Middle frontal gyrus (tissue), 1 donor: ENCODE data around the gene DIO3.

Source experiments
- DNase-seq: peaks from one replicate; pipeline ENCODE4 v3.0.0-alpha.2; 2015; ENCODE audit warnings: low spot score; ENCODE audit errors: extremely low spot score

Gene DIO3

DNA sequence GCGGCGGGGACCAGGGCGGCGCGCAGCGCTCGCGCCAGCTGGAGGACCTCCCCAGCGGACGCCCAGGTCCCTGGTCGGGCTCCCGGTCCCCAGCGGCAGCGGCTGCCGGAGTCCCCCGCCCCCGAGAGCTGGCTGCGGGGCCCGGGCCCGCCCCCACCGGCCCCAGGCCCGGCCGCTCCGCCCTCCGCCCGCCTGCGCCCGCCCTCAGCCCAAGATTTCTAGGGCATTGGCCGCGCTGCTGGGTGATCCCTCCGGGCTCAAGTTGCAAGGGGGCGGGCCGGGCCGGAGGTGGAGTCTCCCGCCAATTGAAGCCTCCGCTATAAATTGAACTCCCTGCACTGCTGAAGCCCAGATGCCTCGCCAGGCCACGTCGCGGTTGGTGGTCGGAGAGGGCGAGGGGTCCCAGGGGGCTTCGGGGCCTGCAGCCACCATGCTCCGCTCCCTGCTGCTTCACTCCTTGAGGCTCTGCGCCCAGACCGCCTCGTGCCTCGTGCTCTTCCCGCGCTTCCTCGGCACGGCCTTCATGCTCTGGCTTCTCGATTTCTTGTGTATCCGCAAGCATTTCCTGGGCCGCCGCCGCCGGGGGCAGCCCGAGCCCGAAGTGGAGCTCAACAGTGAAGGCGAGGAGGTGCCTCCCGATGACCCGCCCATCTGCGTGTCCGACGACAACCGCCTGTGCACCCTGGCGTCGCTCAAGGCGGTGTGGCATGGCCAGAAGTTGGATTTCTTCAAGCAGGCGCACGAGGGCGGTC lies at the start of gene DIO3:
Gene DIO3 (plus strand): TSS at position 351 of the 752 bp plus-strand sequence.
- DNase-seq, result no peak

DNA sequence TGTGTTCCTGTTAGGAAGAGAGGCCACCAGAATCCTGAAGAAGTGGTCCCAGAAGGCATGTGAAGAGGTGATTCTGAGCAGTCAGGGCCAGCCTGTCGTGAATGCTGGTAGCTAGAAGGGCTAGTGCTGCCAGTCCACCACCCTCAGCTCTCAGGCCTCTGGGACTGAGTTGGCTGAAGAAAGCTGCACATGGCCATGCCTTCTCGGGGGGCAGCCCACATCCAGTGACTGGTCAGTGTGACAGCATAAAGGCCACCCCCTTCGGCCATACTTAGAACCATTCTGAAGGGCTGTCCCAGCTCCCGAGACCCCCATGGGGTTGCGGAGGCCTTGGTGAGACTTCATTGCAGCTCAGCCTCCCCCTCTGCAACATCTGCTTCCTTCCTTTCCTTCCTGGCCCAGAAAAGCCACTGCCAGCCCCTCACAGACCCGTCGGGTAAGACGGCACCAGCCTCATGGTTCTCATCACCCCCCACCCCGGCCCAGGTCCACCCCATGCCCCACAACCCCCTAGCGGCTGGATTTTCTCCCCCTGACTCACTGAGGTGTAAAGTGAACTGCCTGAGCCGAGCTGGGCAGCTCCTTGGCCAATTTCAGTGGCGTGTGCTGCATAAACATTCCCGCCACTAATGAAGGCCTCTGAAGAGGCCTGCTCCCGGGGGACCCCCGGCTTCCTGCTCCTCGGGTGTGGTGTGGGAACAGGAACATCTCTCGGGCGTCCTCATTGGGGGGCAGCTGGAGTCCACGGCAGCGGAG lies 49.5 kb upstream of the DIO3 start:
- no peak for DNase-seq

DNA sequence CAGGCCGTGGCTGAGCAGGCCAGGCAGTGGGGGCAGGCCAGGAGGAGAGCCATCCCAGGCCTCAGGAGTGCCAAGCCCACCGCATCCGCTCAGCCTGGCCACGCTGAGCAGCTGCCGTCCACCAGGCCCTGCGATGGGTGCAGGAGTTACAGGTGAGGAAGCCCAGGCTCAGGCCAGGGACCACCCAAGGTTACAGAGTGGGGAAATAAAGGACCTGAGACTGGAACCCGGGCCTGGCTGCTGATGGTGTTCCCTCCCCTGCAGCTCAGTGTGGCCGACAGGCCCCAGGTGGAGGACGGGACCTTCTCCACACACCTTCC lies 49.0 kb upstream of the DIO3 start:
- DNase-seq, result no peak

DNA sequence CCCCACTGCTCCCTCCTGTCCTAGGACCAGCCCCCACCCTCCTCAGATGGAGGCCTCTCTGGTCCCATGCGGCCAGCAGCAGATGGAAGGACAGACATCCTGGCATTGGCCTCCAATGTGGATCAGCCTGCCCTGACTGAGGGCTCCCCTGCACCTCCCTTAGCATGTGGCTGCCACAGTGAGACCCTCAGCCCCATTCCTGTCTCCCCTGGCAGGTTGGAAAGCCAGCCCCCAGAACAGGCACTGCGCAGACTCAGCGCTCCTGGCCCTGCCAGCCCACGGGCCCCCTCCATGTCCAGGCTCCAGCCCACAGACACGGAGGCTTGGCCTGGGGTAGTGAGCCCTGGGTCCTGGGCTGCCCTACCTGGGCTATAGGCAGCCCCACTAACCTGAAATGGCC lies 47.2 kb upstream of the DIO3 start:
- no peak for DNase-seq

DNA sequence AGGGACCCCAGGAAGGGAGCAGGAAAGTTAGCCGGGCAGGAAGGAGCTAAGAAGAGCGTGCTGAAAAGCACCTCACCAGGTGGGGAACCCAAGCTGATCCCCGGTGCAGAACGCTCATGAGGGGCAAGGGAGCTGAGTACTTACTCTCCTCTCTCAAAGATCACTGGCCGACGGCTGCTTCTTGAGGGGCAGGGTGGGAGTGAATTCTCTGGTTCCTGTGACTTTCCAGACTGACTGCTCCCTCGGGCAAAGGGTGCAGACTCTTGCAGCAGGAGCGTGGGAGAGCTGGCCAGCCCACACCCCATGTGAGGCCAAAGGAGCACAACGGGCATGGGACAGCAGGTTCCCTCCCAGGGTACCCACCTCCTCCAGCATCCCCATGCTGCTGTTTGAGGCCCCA lies 44.9 kb upstream of the DIO3 start:
- no peak for DNase-seq

DNA sequence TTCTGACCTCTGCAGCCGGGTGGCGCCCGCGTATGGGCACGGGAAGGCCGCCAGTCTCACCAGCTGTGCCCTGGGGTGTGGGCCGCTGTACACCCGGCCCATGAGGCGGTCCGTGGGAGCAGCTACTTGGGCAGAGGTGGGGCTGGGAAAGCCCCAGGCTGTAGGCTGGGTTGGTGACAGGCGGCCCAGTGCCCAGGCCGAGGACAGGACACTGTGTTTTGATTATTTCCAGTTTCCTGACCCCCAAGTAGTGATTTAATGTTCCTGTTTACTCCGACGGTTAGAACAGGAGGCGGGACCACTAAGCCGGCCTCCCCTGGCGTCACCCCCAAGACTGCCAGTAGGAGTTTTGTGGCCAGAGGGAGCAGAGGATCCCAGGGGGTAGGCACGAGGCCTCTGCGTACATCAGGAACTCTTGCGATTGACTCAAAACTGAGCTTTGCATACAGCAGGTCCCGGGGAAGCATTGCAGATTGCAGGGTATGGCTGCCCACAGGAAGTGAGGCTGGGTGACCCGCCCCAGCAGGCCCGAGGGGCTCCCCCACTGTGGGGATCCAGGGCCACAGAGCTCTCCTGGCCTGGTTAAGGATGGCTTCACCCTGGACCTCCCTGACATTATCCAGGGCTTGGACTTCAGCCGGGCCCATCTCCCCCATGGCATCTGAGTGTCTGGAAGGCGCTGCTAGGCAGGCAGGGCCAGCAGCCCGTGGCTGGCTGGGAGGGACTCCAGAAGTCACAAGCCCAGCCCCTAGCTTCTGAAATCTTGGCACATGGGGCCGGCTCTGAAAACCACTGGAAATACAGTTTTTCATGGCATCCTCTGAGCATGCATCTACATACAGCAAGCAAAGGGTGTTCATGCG lies 42.5 kb upstream of the DIO3 start:
- no peak for DNase-seq

DNA sequence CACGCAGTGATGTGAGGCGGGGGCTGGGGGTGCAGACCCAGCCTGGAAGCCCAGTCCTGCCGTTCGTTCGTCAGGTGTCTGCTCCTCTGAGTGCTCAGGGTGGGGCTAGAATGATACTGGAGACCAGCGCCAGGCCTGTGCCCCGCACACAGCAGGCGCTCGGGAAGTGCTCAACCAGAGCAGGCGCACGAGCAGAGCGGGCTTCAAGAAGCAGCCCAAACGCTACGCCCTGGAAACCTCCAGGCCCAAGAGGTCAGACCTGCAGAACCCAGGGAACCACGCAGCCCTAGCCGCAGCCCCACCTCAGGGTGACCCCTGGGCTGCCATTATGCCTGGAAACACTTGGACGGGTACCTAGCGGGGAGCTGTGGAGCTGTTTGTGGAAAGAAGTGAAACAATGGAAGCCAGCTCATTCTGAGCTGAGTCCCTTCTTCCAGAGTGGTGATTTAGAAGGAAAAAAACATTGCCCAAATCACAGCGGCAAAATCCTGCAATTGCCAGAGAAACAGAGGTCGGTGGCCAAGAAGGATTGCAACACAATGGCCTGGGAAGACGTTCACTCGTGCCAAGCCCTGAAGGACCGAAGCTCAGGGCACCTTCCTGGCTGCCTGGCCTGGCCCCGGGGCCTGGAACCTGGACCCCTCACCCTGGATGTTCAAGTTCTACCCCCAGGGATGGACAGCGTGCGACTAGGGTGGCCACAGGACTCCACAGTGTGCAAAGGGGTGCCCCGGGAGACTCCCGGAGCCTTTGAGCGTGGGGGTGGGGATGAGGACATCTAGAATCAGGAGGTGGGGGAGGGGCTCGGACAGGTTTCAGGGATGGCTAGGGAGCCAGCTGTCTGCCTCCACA lies 40.4 kb upstream of the DIO3 start:
- no peak for DNase-seq

DNA sequence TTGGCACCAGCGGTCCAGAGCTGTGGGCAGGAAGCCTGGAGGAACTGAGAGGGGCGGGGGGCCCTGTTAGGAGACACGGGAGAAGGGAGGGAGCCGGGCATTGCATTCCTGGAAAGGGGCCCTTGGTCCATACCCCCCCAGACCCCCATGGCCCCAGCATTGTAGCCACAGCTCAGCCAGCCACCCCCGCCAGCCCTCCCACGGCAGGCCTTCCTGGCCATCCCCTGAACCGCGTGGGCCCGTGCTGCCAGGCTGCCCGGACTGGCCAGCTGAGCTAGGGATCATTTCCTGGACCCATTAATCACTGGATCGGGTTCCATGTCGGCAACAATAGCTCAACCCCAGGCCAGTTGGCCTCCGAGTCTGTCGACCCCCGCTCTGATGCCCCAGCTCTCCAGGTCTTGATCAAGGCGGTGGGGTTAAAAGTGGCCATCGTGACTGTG lies 39.8 kb upstream of the DIO3 start:
- DNase-seq, result no peak

DNA sequence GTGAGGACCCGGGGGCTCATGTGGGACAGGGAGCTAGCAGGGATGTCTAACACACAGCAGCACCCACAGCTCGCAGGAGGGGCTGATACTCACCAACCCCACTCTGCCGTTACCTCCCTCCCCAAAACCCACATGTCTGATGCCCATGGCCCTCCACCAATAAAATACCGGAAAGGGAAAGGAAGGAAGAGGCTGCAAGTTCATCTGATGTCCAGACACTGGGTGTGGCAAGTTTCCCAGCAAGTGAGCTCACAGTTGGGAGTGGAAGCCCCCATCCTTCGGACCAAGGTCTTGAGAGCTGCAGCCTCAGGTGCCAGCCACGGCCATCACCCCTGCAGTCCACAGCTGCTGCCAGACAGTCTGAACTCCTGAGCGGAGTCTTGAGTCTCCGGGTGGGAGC lies 39.3 kb upstream of the DIO3 start:
- DNase-seq, result no peak

DNA sequence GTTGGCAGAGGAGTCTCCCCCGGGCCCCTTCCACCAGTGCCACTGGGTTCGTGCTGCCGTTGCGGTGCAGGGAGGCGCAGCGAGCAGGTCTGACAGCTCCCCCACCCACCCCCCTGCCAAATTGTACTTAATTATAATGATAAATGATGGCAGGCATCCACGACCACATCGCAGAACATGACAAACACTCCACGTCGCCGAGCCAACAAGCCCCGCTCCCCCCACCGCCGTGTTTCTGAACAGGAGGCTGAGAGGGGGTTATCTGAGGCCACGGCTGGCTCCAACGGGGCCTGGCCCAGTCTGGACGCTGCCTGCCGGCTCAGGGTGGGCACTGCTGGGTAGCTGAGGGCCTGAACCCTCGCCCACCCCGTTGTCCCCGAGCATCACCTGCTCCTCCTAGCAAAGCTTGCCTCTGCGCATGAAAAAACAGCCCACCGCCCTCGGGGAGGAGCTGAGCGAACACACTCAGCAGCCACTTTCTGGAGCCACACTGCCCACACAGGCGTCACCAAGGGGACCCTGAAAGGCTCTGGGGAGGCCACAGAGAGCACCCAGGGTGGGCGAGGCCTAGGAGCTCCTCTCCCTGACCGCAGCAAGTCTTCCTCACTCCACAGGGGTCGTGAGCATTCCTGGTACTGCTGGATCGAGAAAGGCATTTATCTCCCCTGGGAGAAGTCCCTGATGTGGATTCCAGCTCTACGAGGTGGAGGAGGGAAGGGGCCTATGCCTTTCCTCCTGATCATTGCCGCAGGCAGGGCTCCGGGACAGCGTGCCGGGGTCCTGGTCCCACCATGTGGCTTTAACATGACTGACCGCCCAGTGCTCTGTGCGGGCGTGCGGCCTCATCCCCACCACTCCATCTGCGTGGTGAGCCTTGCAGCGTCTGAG lies 35.4 kb upstream of the DIO3 start:
- no peak for DNase-seq

DNA sequence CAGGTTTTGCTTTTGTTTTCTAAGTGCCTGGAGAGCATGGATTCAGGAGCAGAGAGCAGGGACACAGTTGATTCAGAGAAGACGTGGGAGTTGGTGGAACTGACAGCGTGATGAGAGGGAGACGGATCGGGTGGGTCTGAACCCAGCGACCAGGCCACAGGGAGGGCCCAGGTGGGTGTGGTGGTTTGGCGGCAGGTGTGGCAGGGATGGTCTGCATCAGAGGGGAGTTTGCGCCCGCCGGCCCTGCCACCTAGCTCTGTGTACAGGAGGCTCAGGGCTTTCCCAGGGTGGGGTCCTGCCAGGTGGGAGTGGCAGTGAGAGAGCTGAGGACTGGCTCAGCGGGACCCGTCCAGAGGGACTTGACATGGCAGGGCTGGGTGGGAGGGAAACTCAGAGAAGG lies 33.3 kb upstream of the DIO3 start:
- DNase-seq, result no peak

DNA sequence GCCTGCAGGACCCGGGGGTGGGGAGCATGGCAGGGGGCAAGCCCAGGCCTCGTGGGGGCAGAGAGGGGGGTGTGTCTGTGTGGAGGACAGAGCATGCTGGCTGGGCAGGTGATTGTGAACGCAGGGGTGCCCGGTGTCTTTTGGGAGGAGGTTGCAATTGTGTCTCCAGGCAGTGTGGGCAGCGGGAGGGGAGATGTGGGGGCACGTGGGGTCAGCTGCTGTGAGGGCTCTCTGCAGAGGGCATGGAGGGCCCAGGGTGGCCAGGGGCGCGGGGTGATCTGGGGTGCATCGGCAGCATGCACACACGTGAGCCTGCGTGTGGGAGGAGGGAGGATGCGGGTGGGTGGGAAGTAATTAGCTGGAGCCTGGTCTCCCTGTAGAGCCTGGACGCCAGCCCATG lies 32.2 kb upstream of the DIO3 start:
- no peak for DNase-seq

DNA sequence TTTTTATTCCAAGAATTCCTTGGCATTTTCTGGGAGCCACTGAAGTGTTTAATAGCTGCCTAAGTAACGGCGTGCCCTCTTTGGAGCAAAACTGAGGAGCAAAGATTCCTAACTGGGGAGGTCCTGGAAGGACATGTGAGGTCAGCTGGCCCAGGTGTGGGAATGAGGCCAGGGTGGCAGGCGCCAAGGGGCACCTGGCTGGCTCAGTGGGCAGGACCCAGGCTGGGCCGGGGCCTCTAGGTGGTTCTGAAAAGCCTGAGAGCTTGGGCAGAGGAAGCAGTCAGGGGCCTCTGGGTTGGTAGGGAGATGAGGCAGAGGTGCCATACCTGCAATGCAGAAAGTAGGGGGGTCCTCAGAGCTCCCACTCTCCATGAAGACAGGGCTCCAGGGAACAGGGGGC lies 27.1 kb upstream of the DIO3 start:
- DNase-seq, result no peak

DNA sequence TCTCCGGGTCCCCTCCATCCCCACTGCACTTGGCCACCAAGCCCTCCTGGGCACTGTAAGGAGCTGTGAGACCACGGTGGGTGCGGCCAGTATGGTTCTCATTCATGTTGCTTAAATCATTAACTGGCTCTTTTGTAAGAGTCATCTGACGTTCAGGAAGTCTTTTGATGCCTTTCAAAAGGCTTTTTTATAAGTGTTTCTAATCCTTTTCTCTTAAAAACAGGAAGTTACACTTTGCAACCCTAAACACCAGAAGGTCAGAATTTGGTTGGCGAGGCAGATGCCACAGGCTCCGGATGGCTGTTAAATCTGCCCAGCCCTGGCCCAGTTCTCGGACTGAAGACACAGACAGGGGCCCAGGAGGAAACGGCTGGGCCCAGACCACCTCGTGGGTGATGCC lies 26.1 kb upstream of the DIO3 start:
- DNase-seq, result no peak

DNA sequence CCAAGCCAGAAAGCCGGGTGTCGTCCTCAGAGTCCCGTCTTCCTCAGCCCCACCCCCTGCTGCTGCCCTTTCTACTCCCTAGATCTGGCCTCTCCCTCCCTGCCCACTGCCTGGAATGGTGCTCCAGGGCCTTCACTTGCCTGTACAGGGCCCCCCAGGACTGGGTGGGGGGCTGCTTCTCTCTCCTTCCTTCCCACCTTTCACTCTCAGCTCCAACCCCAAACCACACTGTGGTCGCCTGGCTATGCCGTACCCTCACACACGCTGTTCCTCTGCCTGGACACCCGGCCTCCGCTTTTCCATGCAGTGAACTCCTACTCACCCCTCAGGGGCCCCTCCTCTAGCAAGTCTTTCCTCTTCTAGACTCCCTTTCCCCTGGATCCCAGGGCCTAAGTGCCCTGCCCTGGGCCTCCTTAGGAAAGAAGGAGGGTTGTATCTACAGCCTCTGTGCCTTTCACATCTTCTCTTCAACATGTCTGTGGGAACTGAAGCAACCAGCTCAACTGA lies 25.5 kb upstream of the DIO3 start:
- DNase-seq, result no peak

DNA sequence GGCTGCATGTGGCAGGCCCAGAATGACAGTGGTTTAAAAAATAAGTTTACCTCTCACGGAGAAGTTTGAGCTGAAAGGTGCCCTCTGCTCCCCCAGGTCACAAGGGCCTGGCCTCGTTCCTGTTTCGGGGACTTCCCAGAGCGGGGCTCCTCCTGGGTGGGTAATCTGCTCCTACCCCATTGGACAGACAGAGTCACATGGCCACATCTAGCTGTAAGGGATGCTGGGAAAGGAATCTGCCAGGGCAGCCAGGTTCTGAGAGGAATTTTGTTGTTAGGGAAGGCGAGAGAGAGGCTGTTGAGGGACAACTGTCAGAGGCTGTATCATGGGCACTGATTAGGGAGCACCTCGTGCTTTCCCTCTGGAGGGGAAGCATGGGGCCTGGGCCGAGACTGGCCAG lies 24.0 kb upstream of the DIO3 start:
- DNase-seq, result no peak

DNA sequence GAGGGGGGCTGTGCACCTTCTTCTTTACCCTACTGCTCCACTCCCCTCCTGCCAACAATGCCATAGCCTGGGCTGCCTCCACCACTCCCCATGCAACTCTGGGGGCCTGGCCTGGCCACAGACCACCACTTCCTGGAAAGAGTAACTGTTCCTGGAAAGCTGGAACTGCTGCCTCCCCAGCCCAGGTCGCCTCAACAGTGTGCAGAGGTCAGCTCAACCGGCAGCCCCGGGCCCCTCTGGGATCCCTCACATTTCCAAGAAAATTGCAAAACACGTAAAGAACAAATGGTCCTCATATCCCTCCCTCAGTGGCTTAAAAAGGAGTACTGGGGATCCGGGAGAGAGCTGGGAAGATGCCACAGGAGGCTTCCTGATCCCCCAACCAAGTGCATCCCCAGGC lies 22.4 kb upstream of the DIO3 start:
- no peak for DNase-seq

DNA sequence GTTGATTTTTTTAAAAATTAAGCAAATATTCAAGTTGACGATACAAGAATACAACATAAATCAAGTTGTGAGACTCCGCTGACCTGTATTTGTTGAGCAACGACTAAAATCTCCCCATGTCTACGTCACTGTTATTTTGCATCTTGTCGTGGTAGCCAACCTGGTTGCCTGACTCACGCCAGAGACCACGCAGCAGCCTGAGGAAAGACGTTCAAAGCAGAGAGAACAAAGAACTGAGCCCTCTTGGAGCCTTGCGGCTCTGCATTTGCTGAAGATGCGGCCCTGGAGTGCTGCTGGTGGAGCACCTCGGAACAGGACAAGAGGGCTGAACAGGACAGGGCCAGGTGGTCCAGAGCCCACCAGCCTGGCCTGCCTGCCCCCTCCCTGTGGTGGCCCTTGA lies 21.4 kb upstream of the DIO3 start:
- DNase-seq, result no peak

DNA sequence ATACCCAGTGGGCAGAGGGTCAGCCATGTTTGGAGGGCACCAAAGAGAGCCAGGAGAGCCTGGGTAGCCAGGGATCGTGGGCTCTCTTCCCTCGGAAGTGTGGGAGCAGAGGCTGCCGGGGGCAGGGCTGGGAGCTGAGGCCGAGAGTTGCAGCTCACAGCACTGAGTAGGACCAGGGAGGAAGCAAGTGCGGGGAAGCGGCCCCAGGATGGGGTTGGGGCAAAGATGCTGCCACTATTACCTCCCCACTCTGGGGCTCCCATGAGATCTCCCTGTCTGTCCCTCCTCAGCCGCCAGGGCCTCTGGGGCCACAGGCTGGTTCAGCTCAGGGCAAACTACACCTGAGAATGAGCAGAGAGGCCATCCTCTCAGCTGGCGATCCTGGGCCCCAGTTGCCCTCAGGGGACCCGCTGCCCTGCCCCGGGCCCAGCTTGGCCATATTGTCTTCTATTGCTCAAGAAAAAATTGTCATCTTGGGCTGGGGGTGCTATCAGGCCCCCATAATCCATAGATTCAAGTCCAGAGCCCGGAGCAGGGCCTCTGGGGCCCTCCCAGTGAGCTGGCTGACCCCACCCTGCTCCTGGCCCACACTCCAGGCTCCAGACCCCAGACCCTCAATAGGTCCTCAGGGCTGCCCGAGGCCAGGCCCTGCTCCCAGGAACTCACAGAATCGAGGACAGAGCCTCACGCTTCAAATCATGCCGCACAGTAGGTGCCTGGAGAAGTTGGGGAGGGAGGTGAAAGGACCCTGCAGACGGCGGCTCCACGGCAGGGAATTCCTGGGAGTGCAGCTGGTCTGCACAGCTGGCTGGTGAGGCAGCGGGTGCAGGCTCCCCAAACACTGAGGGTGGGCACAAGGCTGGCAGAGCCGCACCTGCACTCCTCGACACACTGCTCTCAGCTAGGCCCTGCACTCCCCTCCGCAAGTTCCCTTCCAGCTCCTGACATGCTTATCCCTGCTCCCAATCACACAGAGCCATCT lies 20.5 kb upstream of the DIO3 start:
- DNase-seq, result no peak
